ENCODE measurements around the gene PTPRN2. TPM values are rescaled to one million over a fixed set of nuclear protein-coding genes. Genes with fewer than 3 reads are reported as not detected.

The PTPRN2 gene
- total and polyA plus RNA-seq, 2 of the 13 experiments (the other 11 are each of a cell fraction or from before 2014, with no cell fraction given) = 2.5 to 24.2 TPM

DNA sequence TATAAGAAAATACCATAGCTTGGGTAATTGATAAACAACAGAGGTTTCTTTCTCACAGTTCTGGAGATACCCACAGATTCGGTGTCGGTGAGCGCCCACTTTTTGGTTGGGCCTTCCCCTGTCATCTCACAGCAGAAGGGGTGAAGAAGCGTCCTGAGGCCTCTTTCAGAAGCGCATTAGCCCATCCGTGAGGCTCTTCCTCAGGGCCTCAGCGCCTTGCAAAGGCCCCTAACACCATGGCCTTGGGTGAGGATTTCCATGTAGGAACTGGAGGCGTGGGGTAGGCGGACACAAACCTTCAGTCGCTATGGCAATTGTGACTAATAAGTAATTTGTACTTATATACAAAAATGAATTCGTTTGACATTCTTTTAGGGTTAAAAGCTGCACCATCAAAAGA lies 316.0 kb downstream of the PTPRN2 start:
- peaks cover 10% of the 10 kb centered on the region; the same call in 1 of the 2 replicates for H4K20me1 ChIP-seq (ENCODE audit: insufficient read depth, low read length)
- TF ChIP-seq, protein P1, sequence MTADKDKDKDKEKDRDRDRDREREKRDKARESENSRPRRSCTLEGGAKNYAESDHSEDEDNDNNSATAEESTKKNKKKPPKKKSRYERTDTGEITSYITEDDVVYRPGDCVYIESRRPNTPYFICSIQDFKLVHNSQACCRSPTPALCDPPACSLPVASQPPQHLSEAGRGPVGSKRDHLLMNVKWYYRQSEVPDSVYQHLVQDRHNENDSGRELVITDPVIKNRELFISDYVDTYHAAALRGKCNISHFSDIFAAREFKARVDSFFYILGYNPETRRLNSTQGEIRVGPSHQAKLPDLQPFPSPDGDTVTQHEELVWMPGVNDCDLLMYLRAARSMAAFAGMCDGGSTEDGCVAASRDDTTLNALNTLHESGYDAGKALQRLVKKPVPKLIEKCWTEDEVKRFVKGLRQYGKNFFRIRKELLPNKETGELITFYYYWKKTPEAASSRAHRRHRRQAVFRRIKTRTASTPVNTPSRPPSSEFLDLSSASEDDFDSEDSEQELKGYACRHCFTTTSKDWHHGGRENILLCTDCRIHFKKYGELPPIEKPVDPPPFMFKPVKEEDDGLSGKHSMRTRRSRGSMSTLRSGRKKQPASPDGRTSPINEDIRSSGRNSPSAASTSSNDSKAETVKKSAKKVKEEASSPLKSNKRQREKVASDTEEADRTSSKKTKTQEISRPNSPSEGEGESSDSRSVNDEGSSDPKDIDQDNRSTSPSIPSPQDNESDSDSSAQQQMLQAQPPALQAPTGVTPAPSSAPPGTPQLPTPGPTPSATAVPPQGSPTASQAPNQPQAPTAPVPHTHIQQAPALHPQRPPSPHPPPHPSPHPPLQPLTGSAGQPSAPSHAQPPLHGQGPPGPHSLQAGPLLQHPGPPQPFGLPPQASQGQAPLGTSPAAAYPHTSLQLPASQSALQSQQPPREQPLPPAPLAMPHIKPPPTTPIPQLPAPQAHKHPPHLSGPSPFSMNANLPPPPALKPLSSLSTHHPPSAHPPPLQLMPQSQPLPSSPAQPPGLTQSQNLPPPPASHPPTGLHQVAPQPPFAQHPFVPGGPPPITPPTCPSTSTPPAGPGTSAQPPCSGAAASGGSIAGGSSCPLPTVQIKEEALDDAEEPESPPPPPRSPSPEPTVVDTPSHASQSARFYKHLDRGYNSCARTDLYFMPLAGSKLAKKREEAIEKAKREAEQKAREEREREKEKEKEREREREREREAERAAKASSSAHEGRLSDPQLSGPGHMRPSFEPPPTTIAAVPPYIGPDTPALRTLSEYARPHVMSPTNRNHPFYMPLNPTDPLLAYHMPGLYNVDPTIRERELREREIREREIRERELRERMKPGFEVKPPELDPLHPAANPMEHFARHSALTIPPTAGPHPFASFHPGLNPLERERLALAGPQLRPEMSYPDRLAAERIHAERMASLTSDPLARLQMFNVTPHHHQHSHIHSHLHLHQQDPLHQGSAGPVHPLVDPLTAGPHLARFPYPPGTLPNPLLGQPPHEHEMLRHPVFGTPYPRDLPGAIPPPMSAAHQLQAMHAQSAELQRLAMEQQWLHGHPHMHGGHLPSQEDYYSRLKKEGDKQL (CRISPR knock-in tag; IDR thresholded peaks at IDR 0.05; ENCODE audit: low read depth) = no peak
- TF ChIP-seq ZNF652 (CRISPR knock-in tag; IDR thresholded peaks at IDR 0.05; ENCODE audit: borderline replicate concordance, low read depth) = no peak
- H3K4me2 ChIP-seq (ENCODE audit: low read depth, low read length) = no peak overlapping the region
- intact Hi-C loops (cut with micrococcal nuclease; ENCODE audit: unreplicated experiment) (no loop called here), in situ Hi-C loops (cut with HindIII; ENCODE audit: extremely low pct_ligation_motif_present, low pct_unique_long_range_greater_than_20kb) (no loop called here)
- CTCF ChIA-PET (ENCODE audit: low intra/inter-chr PET ratio, low total read pairs) = no interaction called here
- no peaks in the 10 kb centered on the region for H3K27me3 ChIP-seq (ENCODE audit: control insufficient read depth in 1 of 2, insufficient read depth in 2 of 2, low read length in 2 of 2)
- no TSS peak for BruUV-seq (replicated peaks)
- no peak overlapping the region for H3K27ac ChIP-seq (ENCODE audit: extremely low read length, insufficient read depth, low read length)
- no peaks in the 10 kb centered on the region for H3K79me2 ChIP-seq (ENCODE audit: insufficient read depth, low read length)
- no peaks in the 10 kb centered on the region for H3K36me3 ChIP-seq (replicated peaks in 1 of 2; ENCODE audit: control insufficient read depth in 1 of 2, insufficient read depth in 2 of 2, low read length in 2 of 2)
- POLR2A ChIA-PET = interaction anchor here (1.8 kb wide), 1 partner anchor 8 kb away, joined by 12 read pairs; no protein-coding TSS in a partner anchor
- DNase-seq (ENCODE audit: low spot score) (no peak), ATAC-seq (no peak), FAIRE-seq (no peak)
- H3K9ac ChIP-seq (ENCODE audit: insufficient read depth, low read depth, low read length) = no peak overlapping the region
- H3K4me3 ChIP-seq (replicated peaks in 1 of 3; ENCODE audit: insufficient read depth in 1 of 3, low read depth in 2 of 3, low read length in 3 of 3) = no peak overlapping the region
- no peak overlapping the region for H2AFZ ChIP-seq (ENCODE audit: low read length)
- H3K4me1 ChIP-seq (ENCODE audit: insufficient read depth, low read length) = peaks cover 9% of the 10 kb centered on the region
- H3K9me3 ChIP-seq (ENCODE audit: low read length) = no peaks in the 10 kb centered on the region
- 88% methylated on average over 11 of the region's 11 CpGs for WGBS (ENCODE audit: low lambda C conversion rate)
